HCT116 (cell line): ENCODE data around the gene DOK7.
"Not testable (repeated sequence)": the region's sequence is repeated elsewhere in the genome, so short reads cannot be mapped to it uniquely, and the experiment has no call there.

Source experiments
- ATF3 ChIP-seq: IDR thresholded peaks from 2 replicates; pipeline ENCODE4 v1.6.1; 2012
- CTCF ChIP-seq, 3 experiments: fragments of 200-600 bp in 1 of 3; sonication (generic) in 1 of 3; IDR thresholded peaks in 2 of 3; conservative IDR thresholded peaks in 1 of 3; 2 replicates each; pipeline ENCODE4 v1.5.1; 2012 to 2017; ENCODE audit warnings: low read depth in 2 of 3, low read length in 2 of 3, antibody characterized with exemption in 1 of 3, borderline replicate concordance in 1 of 3, control low read depth in 1 of 3, mild to moderate bottlenecking in 1 of 3, mixed read lengths in 1 of 3, mixed run types in 1 of 3, moderate library complexity in 1 of 3; ENCODE audit not compliant: insufficient read depth in 1 of 3
- EGR1 ChIP-seq: IDR thresholded peaks from 2 replicates; pipeline ENCODE4 v1.6.1; 2012; ENCODE audit warnings: low read depth
- ELF1 ChIP-seq: IDR thresholded peaks from 2 replicates; pipeline ENCODE4 v1.6.1; 2012; ENCODE audit warnings: low read depth, borderline replicate concordance
- EZH2 ChIP-seq: fragments of 200-600 bp; sonication (generic); IDR thresholded peaks from 2 replicates; pipeline ENCODE4 v1.6.1; 2017; ENCODE audit warnings: antibody characterized with exemption, mixed run types
- EZH2phosphoT487 ChIP-seq: fragments of 200-600 bp; IDR thresholded peaks from 2 replicates; pipeline ENCODE4 v1.6.1; 2018; ENCODE audit warnings: antibody characterized with exemption, borderline replicate concordance
- POLR2A ChIP-seq: IDR thresholded peaks from 2 replicates; pipeline ENCODE4 v1.7.0; 2011; ENCODE audit warnings: borderline replicate concordance; ENCODE audit not compliant: insufficient read depth, insufficient read length; ENCODE audit errors: extremely low read depth
- RAD21 ChIP-seq: IDR thresholded peaks from 2 replicates; pipeline ENCODE4 v1.6.1; 2012; ENCODE audit warnings: low read depth, mild to moderate bottlenecking
- SIN3A ChIP-seq: IDR thresholded peaks from 2 replicates; pipeline ENCODE4 v1.6.1; 2012; ENCODE audit warnings: low read depth
- SRF ChIP-seq: IDR thresholded peaks from 2 replicates; pipeline ENCODE4 v1.6.1; 2012; ENCODE audit warnings: low read depth
- TCF7L2 ChIP-seq: IDR thresholded peaks from 2 replicates; pipeline ENCODE4 v1.7.0; 2011; ENCODE audit warnings: borderline replicate concordance, inconsistent platforms; ENCODE audit not compliant: insufficient read depth, insufficient read length; ENCODE audit errors: extremely low read depth
- ZBTB33 ChIP-seq: IDR thresholded peaks from 2 replicates; pipeline ENCODE4 v1.6.1; 2011; ENCODE audit warnings: mild to moderate bottlenecking, low read length, moderate library complexity; ENCODE audit not compliant: insufficient replicate concordance; ENCODE audit errors: extremely low read depth
- ZNF274 ChIP-seq: fragments of 200-500 bp; sonication (Bioruptor generic); IDR thresholded peaks from 2 replicates; pipeline ENCODE4 v1.6.1; 2014; ENCODE audit warnings: mild to moderate bottlenecking, low read depth, low read length, inconsistent platforms

GRCh38 chr4:3543415-3543814 lies 80.3 kb downstream of the DOK7 start:
- not testable (repeated sequence) for TF ChIP-seq CTCF (IDR thresholded peaks at IDR 0.05 in 2 of 3, conservative IDR thresholded peaks at IDR 0.05 in 1 of 3; ENCODE audit: borderline replicate concordance in 1 of 3, insufficient read depth in 1 of 3, low read depth in 2 of 3, low read length in 2 of 3); ELF1; EZH2phosphoT487; POLR2A; RAD21; SIN3A; EZH2; TCF7L2; ZBTB33; ZNF274; SRF; EGR1; ATF3
